NCI-H2227 treated with DMSO at 0.1 percent for 48 hours (cell line): ENCODE data around the gene MRPL45.

Experiments
- DNase-seq: peaks from one replicate; lab custom pipeline; 2025; lab: John Stamatoyannopoulos, UW

MRPL45 gene

GRCh38 chr17:38349097-38349730, 52.2 kb downstream of the MRPL45 start:
- peak; percentile 82 for DNase-seq

- no peak for DNase-seq
These were observed 53.1 kb downstream of the MRPL45 start for GRCh38 chr17:38350035-38350434.

DNA sequence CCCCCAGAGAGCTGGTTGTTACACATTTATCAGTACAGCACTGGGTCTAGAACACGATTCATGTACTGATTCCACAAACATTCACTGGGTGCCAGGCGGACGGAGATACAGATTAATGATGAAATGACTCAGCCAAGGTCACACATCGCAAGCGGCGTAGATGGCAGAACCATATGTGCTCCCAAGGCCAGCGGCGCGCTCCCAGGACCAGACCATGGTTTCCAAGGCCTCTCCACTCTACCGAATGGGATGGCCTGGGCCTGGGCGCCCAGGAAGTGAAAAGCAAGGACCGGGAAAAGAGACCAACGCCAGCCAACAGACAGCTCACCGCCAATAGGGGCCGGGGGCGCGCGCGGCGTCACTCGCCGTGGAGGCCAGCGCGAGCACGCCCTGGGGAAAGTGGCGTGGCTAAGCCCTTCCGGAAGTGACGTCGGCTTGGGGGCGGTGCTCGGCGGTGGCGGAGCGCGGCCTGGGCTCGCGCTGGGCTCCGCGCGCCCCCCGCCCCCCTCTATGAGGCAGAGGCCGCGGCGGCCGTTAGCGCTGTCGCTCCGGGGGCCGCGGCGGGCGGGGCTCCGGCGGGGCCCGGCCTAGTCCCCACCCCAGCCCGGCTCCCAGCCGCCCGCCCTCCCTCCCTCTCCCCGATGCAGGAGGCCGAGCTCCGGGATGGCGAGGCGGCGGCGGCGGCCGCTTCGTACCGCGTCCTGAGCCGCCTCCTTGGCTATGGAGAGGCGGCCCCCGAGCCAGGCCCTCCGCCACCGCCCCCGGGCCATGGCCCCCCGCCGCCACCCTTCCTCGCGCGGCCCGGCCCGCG, 54.6 kb downstream of the MRPL45 start, which contains the start of gene SOCS7:
Gene SOCS7 (plus strand): TSS at position 433 of the 811 bp plus-strand sequence. CDS start 209 bp downstream, at position 642.
- peak; percentile 95 for DNase-seq

DNA sequence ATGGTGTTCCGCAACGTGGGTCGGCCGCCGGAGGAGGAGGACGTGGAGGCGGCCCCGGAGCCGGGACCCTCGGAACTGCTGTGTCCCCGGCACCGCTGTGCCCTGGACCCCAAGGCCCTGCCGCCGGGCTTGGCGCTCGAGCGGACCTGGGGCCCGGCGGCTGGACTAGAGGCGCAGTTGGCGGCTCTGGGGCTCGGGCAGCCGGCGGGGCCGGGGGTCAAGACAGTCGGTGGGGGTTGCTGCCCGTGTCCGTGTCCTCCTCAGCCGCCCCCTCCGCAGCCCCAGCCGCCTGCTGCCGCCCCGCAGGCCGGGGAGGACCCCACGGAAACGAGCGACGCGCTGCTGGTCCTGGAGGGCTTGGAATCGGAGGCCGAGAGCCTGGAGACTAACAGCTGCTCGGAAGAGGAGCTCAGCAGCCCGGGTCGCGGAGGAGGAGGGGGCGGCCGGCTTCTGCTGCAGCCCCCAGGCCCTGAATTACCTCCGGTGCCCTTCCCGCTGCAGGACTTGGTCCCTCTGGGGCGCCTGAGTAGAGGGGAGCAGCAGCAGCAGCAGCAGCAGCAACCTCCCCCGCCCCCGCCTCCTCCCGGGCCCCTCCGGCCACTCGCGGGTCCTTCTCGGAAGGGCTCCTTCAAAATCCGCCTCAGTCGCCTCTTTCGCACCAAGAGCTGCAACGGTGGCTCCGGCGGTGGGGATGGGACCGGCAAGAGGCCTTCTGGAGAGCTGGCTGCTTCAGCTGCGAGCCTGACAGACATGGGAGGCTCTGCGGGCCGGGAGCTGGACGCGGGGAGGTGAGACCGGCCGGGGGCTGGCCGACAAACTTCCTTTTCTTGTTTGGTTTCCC, 55.5 kb downstream of the MRPL45 start:
- DNase-seq, result no peak

- no peak for DNase-seq
These were observed 56.2 kb downstream of the MRPL45 start for GRCh38 chr17:38353086-38353604.

DNA sequence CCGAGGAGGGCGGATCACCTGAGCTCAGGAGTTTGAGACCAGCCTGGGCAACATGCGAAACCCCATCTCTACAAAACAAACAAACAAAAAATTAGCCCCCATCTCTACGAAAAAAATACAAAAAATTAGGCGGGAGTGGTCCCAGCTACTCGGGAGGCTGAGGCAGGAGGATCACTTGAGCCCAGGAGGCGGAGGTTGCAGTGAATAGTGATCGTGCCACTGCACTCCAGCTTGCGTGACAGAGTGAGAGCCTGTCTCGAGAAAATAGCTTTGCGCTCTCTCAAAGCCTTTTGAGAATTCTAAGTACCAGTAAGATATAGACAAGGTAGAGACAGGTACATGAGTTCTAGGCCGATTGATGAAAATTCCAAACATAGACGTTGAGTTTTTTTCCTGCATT, 56.7 kb downstream of the MRPL45 start:
- no peak for DNase-seq

DNA sequence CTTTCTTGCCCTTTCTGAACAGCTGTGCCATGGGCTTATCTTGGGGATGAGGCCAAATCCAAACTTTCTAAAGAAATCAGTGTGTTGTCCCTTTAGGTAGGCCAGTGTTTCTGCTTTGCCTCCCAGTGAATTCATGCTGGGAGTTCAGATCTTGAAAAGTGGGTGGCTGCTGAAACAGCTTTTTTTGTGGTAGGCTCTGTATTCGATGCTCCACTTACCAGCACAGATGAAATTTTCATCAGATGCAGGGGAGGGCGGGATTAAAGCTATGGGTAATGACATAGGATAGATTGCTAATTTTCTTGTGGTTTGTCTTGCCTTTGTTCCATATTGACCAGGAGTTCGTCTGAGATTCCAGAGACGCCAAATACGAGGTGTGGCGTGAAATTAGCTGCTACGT, 57.5 kb downstream of the MRPL45 start:
- no peak for DNase-seq

- DNase-seq, result no peak
These were observed 58.3 kb downstream of the MRPL45 start for GRCh38 chr17:38355251-38355650.

DNA sequence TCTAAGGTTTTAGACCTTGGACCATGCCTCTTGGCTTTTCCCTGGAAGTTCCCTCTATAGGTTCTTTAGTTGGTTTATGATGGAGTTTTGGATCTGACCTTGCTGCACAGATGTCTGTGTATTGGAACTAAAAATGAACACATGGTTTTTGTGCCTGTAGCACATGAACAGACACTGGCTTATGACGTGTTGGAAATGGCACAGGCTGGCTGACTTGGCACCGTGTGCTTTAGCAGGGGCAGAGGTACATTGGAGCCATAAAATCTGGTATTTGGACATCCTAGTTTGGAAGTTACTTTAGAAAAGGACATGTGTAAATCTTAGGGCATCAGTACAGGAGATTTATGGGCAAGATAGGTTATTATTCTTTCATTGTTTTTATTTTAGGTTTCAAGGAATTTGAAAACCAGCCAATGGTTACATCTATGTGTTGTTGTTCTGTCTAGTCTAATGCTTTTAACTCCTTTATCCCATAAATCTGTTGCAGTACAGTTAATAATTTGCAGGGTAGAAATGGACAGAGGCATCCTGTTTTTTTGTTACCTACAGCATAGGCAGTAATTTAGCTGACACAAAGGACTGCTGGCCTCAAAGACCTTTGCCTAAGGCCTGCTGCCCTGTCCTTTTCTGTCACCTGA, 60.6 kb downstream of the MRPL45 start:
- no peak for DNase-seq

GRCh38 chr17:38358586-38359513, 61.9 kb downstream of the MRPL45 start:
- no peak for DNase-seq

- DNase-seq, result no peak
These were observed 64.9 kb downstream of the MRPL45 start for GRCh38 chr17:38361694-38362465.

DNA sequence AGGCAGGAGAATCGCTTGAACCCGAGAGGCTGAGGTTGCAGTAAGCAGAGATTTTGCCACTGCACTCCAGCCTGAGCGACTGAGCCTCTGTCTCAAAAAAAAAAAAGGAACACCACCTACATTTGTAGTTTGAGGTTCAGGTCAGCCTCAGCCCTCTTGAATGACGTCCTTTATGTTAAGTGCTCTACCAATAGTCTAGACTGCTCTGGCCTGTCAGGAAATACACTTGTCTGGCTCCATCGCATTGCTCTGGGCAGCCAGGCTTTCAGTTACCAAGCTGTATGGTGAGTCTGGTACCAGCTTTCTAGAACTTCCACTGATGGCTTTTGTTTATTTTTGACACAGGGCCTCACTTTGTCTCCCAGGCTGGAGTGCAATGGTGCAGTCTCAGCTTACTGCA, 66.0 kb downstream of the MRPL45 start:
- DNase-seq, result no peak

DNA sequence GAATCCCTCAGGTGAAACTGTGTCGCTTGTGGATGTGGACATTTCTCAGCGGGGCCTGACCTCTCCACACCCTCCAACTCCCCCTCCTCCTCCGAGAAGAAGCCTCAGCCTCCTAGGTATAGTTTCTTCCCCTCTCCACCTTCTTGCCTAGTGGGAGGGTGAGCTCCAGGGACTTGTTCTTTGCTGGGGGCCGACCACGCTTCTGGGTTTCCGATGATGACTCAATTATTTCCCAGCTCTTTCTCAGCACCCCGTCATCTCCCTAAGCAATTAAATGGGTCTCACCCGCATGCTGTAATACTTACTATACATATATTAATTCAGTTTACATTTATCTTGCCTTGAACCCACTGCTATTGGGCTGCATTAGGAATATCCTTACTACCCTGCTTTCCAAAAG, 67.8 kb downstream of the MRPL45 start:
- DNase-seq, result no peak

- DNase-seq, result no peak
These were observed 72.3 kb downstream of the MRPL45 start for GRCh38 chr17:38369124-38369886.
